ENCODE results near the gene MYOM3.
A peak's percentile ranks its signal among the peaks of the same experiment; 100 is the strongest.

MYOM3 gene

DNA sequence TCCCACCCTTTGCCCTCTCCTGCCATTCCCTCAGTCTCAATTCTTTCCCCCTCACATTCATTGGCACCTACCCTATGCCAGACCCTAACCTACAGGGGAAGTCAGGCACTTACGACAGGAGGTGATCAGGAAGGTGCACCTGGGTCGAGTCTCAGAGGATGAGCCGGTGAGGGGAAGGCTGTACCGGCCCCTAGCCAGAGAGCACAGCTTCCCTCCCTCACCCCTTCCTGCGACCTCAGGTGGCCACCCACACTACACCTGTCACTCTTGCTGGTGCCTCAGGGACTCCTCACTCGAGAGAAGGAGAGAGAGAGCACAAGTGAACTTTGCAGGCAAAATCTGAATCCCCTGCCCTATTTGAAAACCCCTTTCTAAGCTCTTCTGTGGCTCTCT, 1.7 kb upstream of the MYOM3 start:
- no peak for DNase-seq

DNA sequence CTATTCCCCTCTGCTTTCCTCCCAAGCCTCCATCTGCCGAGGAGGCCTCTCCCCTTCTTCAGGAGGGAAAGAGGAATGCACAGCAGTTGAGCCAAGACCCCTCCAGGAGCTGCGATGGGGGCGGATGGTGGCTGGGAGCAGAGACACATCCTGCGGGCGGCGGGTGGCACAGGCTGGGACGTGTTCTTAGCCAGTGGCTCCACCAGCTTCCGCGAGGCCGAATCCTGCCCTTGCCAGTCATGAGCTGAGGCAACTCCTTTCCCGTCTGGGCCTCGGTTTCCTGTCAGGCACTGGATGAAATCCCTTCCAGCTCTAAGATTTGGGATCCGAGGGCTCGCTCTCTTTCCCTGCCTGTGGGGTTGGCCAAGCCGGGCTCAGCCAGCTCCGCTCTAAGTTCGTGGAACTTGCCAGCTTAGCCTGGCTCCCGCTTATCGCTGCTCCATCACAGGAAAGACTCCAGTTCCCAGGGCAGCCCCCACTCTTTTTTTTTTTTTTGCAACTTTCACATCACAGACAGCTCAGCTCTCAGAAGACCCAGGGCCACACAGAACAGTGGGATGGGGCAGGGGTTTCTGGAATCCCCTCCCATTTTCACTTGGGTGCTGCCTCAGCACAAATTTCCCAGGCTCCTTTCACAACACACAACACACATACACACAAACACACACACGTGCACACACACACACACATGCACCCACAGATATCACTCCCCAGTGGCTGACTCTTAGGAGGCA, 506 bp downstream of the MYOM3 start:
- DNase-seq = no peak

DNA sequence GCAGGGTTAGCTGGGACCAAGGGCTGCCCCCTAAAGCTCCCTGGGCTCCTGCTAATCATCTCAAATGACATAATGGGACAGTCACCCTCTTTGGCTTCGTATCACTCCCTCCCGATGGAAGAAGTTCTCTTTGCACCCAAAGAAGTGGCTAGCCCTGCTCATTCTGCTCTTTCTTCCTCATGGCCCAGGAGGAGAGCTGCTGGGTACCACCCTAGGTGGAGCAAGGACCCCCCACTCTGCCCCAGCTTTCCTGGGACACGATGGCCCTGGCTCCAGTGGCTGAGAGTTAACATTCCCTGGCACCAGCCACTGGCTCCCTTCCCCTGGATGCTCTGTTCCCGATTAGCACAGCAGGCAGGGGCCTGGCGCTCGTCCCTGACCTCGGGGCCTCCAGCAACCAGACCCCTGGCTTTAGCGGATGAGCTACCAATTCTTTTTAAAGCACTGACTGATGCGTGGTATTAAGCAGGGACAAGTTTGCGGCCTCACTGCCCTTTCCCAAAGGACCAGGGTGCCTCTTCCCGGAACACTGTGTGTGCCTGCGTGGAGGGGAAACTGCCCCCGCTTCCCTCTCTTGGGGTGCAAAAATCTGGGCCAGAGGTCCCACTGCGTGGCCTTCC, 1.2 kb downstream of the MYOM3 start:
- DNase-seq = no peak

DNA sequence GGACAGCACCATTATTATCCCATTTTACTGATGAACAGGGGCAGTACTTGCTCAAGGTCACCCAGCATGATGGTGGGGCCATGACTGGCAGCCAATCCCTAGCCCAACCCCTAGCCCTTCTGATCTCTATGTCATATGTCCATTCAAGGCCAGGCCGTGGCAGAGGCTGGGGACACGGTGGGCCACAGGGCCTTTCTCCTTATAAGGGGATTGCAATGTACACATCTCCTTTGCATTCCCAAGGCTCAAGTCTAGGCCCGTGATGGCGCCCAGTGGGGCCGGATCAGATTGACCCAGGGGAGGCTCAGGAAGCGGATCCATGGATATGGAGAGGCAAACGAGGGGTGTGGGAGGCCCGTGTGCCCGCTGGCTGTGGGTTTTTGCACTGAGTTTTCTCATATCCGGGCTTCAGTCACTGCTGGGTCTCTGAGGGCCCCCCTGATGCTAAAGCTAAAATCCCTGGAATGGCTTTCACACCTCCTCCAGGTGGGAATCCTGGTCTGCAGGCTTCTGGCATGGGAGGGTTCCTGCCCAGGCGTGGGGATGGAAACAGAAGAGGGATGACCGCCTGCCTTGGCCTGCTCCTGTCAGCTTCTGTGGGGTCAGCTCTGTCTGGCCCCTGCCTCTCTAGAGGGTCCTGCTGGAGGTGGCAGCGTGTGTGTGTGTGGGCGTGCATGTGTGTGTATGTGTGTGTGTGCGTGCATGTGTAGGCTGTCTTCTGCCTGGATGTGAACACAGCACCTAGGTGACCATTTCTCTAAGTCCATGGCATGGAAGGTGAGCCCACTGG, 2.1 kb downstream of the MYOM3 start:
- no peak for DNase-seq

DNA sequence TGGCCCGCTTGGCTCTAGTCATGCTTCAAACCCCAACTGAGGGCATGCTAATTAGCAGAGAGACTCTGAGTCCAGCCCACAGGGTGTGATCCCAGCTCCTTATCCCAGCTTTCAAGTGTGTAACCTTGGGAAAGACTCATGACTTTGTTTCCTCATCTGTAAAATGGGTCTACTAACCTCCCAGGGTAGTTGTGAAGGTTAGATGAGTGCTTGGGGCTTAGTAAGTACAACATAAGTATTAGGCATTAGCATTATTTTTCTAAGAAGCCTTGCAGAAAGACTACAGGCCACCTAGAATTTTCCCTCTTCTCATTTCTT, 2.8 kb downstream of the MYOM3 start:
- DNase-seq = no peak

DNA sequence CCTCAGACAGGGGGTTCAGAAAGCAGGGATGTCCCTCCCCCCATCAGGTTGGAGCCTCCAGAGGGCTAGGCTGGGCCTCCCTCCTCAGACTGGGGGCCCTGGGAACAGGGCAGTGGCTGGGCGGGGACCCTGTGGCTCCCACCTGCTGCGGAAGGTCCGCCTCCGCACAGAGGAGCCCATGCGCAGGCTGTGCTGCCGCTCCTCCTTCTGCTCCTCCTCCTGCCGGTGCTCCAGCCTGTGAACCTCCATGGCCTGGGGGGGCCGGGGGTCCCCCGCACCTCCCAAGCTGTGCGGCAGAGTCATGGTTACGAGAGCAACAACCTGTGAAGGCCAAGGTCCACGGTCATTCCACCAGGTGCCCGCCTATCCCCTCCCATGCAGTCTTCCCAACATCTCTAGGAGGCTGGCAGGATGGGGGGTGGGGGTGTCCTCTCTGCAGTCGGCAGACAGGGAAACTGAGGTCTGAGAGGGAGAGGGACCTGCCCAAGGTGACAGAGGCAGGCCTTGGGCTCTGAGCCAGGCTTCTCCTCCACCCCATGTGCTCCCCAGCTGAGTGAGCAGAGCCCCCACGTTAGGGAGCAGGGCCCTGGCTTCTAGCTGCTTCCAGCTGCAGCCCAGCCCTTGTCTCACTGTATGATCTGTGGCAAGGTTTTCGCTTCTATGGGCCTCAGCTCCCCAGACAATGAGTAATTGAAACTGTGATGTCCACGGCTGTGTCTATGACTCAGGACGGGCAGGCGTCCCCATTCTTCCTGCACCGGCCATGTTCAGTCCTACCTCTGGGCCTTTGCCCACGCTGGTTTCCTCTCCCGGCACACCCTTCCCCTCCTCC, 3.4 kb downstream of the MYOM3 start:
- DNase-seq = peak; percentile 52

DNA sequence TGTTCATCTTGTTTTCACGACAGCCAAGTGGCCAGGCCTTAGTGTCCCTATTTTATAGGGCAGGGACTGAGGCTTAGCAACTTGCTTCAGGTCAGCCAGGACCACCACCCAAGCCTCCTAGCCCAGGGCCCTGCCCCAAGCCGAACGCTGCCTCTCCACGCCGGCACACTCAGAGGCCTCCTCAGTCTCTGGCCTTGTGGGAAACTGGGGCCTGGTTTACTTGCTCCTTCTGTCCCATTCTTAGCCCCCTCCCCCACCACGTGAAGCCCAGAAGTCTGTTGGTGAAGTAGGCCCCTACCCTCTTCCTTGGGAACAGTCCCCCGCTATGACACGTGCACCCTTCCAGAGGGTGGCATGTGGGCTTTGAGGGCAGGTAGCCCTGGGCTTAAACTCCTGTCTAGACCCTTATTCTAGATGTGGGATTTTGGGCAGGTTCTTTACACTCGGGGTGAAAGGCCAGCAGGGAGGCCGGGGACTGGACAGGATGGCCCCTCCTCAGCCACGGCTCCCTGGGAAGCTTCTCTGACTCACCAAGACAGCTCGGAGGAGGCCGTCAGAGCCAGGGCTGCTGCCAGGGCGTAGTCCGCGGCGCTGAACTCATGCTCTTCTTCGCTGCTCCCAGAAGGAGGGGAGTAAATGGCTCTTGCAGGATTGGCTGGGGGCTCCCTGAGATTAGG, 4.3 kb downstream of the MYOM3 start:
- DNase-seq = peak; percentile 42

DNA sequence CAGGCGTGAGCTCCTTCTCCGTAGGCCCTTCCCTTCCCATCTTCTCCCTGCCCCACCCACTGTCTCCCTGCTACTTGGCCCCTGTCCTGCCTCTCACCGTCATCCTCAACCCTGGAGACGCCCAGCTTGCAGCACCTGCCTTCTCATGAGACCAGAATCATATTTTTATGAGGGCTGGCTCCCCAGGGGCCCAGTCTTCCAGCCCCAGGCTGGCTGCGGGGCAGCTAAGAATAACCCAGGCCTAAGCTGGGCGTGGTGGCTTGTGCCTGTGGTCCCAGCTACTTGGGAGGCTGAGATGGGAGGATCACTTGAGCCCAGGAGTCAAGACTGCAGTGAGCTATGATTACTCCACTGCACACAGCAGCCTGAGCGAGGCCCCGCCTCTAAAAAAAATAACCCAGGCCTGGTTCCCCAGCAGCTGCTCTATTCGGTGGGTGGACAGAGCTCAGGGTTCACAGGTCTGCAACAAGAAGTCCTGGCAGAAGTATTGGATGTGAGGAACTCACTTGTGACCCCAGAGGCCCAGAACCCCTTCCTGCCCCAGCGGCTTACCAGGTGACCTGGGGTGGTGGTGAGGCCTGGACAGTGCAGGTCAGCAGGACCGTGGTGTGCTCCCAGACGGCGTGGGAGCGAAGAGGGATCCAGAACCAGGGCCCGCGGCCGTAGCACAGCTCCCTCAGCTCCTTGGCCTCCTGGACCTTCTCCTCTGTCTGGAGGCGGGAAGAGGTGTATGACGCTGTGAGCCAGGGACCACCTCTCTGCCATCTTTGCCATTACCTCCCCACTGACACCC, 6.4 kb downstream of the MYOM3 start:
- DNase-seq = no peak

DNA sequence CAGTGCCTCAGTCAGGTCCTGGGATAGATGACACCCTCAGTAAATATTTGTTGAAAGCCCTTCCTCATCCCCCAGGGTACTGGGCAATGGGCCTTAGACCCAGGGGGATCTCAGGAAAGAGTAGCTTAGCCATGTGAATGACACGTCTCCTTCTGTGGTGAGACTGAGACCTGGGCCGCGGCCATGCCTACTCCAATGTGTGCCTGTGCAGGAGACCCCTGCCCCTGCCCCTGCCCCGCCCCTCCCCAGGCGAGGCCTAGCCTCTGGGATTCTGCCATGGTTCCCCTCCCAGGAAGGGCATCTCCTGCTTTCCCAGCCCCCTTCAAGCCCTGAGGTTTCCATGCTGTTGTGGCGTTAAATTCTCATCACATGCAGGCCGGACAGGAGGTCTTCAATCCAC, 7.1 kb downstream of the MYOM3 start:
- DNase-seq = no peak

DNA sequence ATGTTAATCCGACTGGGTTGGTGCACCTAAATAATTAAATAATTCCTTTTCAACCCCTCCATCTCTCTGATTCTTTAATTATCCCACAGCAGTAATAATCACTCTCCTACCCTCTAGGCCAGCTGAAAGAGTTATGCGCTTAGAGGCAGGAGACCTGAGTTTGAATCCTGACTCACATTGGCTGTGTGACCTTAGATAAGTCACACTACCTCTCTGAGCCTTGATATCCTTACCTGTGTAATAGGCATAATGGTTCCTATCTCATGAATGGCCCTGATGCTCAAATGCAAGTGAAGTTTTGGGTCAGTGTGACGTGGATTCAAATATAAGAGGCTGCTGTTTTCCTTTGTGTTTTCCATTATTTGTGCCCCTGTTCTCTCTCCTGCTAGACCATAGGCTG, 8.1 kb downstream of the MYOM3 start:
- DNase-seq = no peak

DNA sequence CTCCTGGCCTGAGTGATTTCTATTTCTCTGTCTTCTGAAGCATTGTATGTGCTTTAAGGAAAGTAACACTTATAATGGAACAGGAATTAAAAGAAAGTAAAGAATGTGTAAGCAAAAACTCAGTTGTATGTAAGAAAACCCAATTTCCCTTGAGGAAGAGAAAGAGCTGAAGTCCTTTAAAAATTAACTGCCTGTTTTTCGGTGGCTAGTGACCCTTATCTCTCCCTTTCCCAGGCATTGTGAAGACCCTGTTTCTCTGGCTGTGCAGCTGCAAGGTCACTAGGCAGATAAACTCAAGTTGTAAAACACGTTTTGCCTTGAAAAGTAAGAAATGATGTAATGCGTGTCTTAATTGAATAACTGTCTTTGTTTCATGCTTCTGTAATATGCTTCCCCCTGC, 8.5 kb downstream of the MYOM3 start:
- no peak for DNase-seq

DNA sequence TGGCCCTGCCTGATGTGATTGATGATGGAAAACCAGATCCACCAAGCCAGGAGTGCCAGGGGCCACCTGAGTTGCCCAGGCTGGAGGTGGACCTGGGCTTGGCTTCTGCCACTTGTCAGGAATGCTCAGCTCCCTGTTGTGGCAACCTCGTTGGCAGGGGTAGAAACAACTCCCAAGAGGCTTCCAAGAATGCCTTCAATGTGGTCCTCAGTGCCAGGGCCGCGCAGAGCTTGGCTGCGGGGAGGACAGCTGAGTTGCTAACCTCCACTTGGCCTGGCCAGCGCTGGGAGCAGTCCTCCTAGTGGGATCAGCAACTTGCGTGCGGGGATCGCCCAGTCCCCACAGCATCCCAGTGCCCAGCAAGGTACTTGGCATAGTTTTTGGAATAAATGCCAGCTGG, 9.0 kb downstream of the MYOM3 start:
- DNase-seq = peak; percentile 16

DNA sequence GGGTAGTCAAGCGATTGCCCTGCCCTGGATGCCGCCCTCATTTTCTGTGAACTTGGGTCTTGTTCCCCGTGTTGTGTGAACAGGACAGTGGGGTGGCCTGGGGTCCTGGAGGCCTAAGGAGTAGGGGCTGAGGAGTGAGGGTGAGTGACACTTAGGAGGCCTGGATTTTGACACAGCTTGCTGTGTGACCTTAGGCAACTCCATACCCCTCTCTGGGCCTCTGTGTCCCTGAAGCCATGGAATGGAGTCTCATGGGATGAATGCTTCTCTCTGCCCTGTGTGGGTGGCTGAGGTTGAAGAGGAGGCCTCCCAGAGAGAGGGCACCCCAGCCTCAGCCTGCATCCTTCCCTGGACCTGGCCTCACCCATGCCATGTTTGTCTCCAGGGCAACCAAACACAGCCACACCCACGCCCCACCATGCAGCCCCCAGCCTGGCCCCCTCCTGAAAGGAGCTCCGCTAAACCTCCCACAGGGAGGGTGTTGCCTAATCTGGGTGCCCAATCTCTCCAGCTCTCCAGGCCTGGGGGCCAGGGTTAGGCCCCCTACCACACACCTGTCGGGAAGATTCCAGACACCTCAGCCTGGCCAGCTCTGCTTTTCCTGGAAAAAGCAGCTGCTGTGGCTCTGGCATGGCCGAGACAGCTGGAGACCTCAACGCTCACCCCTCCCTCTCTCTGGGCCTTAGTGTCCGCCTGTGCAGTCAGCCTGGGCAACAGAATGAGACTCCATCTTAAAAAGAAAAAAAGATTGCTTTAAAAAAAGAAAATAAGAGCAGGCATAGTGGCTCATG, 9.9 kb downstream of the MYOM3 start:
- no peak for DNase-seq

DNA sequence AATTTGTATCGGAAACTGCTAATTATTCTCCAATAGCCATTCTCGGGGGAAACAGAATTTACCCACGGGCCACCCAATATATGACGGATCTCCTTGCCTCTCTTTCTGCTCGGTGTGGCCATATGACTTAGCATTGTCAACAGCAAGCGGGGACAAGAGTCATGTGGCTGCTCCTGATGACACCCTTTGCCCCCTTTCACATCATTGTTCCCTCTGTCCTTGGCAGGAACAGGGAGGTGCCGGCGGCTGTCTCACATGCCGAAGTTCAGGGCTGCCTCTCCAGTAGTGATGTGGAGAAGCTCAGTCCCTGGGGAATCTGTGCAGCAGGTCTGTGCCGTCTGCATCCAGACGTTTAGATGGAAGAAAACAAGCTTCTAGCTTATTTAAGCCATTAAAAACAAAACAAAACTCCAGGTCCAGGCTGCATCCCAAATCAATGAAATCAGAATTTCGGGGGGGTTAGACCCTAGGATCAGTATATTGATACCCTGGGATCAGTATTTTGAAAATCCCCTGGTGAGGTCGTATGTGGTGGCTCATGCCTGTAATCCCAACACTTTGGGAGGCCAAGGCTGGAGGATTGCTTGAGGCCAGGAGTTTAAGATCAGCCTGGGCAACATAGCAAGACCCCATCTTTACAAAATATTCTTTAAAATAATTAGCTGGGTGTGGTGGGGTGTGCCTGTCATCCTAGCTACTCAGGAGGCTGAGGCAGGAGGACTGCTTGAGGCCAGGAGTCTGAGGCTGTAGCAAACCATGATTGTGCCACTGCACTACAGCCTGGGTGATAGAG, 10.8 kb downstream of the MYOM3 start:
- DNase-seq = no peak

DNA sequence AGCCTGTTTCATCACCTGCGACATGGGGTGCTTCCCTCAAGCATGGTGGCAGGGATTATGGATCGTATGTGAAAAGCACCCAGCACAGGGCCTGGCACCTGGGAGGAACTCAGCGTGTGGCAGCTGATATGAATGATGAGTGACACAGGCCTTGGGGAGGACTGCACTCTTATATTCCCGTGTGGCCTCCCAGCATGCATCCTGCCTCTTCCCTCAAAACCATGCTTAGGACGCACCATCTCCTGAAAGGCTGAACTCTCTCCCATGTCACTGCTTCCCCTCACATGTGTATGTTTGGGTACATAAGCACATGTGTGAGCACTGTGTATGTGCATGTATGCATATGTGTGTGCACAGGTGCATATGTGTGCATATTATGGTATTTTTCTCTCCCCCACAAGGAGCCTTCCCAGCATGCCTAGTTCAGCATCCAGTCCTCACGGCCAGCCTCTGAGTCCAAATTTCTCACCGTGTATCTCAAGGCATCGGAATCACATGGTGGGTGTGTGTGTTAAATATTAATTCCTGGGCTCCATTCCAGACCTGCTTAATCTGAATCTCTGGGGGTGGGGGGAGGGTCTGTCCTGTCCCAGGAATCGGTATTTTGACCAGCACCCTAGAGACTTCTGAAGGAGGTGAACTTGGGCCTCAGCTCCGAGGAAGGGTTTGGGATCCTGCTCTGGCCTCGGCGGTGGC, 12.8 kb downstream of the MYOM3 start:
- no peak for DNase-seq

DNA sequence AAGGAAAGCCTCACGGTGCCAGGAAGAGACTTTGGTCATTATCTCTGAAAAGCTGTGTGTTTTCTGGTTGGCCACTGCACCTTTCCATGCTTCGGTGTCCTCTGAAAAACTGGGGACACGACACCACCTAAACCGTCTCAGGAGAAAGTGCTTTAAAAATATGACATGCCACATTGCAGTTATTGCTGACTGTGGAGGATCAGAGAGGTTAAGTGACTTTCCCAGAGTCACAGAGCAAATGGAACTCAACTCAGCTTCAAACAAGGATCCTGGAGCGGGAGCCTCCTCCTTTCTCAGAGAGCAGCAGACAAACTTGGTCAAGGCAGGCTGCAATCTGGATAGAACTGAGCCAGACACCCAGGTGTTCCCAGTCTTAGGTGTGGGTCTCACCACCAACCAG, 13.8 kb downstream of the MYOM3 start:
- DNase-seq = no peak

DNA sequence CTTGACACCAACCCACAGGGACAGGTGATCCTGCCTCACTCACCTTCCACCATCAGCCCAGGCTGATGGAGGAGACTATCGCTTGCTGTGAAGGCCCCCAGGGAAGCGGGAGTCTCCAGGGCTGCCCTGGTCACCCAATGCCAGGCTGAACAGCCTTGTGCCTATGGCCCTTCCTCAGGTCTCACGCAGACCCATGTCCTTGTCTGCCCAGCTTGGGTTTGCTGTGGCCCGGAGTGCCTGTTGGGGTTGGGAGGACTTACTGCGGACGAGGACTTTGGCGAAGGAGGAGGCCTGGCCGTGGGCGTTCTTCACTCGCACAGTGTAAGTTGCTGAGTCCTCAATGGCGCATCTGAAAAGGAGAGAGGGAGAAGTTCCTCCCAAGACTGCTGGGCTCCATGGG, 14.3 kb downstream of the MYOM3 start:
- DNase-seq = no peak

DNA sequence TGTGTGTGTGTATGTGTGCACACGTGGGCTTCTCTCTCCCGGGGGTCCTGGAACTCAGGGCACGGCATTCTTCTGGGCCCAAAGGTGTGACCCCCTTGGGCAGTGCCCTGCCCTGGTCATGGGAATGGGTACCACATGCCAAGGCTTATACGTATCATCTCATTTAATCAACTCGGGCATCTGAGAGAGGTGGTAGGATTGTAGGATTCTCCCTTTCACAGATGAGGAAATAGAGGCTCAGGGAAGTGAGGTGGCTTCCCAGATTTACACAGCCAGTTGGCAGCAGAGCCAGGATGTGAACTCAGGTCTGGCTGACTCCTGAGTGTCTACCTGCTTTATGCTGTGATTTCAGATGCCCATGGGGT, 15.2 kb downstream of the MYOM3 start:
- DNase-seq = no peak

DNA sequence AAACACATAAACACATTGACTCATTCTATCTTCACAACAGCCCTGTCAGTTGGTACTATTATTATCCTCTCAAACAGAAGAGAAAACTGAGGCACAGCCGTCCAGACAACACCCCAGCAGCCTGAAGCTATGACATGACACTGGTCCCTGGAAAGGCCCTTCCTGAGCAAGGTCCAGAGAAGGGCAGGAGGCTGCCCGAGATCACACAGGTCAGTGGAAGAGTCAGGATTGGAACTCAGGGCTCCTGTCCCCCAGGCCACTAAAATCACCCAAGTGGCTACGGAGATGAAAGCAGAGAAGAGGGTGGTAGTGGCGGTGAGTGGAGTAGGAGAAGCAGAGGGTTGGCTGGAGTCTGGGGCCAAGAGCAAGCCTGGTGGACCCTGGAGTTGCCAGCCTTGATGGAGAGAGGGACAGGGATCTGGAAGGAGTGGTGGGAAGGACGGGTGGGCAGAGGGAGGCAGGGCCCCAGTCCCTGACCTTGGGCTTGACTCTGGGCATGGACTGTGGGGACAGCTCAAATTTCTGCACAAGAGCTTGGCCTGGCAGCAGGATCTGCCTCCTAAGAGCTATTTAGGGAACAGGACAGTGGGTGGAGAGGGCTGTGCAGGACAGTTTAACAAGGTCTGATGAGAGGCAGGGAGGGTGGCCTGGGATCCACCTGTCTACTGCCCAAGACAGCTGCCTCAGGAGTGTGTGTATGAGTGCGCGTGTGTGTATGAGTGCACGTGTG, 15.8 kb downstream of the MYOM3 start:
- DNase-seq = no peak
